Stimulated activated naive CD4-positive, alpha-beta T cell (primary cell): ENCODE data around the gene PPM1F.
"Not testable (repeated sequence)": the region's sequence is repeated elsewhere in the genome, so short reads cannot be mapped to it uniquely, and the experiment has no call there.

Experiments
- DNase-seq, 6 experiments: peaks; one replicate each; lab custom pipeline; 2025; lab: John Stamatoyannopoulos, UW

Gene PPM1F

GRCh38 chr22:21889251-21889990 lies 63.2 kb downstream of the PPM1F start:
- no peak for DNase-seq

- DNase-seq = no peak
Observed at GRCh38 chr22:21887841-21888240, 64.8 kb downstream of the PPM1F start.

GRCh38 chr22:21883930-21884329 lies 68.7 kb downstream of the PPM1F start:
- DNase-seq = not testable (repeated sequence)

- not testable (repeated sequence) for DNase-seq
Observed at GRCh38 chr22:21882754-21883333, 69.8 kb downstream of the PPM1F start.

- DNase-seq = no peak
Observed at GRCh38 chr22:21881841-21882753, 70.6 kb downstream of the PPM1F start.

GRCh38 chr22:21876486-21877176 lies 76.0 kb downstream of the PPM1F start:
- no peak for DNase-seq

GRCh38 chr22:21874953-21875352 lies 77.7 kb downstream of the PPM1F start:
- DNase-seq = not testable (repeated sequence)

GRCh38 chr22:21873619-21874018 lies 79.0 kb downstream of the PPM1F start:
- no peak for DNase-seq

GRCh38 chr22:21872741-21873140 lies 79.9 kb downstream of the PPM1F start:
- not testable (repeated sequence) for DNase-seq
